GM18508 (cell line): Measurements from ENCODE around the gene CIROP.

Source experiments
- ATAC-seq: cut with Tn5 transposase; IDR thresholded peaks from one replicate; pipeline ENCODE4 v1.9.1; 2021; ENCODE audit warnings: moderate number of reproducible peaks; ENCODE audit not compliant: insufficient read depth, unreplicated experiment

CIROP gene

DNA sequence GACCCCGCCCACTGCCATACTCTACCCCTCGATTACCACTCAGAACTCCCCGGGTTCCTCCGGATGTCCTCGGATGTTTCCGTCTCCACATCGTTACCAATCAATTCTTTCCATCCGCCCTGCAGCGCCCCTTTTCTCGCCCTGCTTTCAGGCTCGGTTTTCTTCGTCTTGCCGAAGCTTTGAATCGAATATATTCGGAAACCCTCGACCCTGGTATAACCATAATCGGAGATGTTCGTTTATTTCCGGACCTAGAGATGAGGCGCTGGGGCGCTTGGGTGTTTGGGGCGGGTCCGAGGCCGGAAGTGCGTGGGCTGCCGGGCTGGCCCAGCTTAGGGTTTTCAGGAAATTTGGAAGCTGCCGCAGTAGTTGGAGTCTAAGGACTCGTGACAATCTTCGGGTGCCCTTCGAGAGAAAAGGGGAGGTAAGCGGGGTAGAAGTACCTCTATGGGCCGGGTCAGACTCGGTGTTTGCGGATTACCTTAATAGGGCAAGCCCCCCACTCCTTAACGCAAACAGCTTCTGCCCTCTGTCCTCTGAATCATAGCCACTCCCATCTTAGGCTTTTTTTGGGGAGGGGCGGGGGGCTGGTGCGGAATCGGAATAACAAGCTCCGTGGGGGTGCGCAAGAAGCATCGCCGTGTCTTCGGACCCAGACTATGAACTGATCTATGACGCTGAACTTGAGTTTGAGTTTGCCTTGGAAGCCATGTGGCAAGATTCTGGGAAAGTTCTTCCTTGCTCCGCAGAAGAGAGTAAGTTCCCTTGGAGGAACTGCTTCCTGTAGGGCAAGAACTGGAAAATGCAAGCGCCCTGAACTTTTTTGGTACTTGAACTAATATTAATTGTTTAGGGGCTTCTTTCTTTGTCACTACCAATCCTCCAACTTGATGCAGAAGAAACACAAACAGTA is 9.3 kb downstream of the CIROP start, which contains the start of gene C14orf119:
Gene C14orf119, plus strand, starts transcription at position 310 of the 913 bp plus-strand sequence. CDS start 2,154 bp downstream, outside the sequence.
- ATAC-seq = peak; percentile 87

DNA sequence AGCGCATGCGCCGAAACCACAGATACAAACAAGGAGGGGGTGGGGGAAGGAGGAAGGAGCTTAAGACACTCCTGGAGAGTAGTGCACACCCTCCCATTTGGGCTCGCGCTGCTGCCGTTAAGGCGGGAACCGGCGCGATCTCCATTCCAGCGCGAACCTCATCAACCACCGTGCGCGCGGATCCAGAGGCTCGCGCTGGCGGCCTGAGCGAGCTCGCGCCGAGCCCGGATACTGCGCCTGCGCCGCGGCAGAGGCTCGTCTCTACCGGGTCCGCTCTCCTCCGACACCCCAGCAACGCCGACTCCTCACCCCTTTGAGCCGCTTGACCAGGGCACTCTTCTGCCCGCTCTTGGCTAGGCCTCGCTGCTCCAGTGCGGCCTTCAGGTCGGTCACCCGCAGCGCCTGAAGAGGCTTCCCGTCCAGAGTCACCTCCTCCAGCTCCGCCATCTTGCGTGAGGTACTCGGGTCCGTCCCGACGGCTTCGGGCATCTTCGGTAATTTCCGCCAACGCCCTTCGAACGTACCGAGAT is 10.1 kb downstream of the CIROP start, which contains the start of gene ACIN1:
Gene ACIN1, minus strand, starts transcription at position 471 of the 530 bp plus-strand sequence. Its CDS starts 24 bp downstream, at position 447.
- peak; percentile 25 for ATAC-seq

DNA sequence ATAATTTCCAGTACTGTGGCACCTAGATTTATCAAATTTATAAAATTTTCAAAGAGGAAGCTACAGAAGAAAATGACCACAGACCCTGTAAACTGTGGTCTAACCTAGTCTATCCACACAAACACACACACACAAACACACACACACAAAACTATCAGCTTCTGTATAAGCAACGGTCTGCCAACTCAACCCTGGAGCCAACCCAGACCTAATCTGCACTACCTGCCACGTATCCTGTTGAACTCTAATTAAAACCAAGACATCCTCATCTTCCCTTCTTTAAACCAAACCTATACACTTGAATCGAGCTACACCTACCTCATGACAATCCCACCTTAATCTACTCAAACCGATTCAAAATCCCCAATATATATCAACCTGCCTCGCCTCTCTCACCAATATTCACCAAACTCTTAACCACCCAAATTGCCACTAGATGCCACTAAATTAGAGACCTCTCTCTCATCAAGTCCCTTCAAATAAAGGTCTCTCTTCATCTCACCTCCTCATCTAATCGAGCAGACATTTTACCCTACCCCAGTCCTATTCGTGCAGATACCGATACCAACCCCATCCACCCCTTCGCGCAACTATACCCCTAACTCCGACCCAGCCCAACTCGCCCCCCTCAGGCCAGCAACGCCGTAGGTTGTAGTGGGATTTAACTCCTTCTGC is 10.7 kb downstream of the CIROP start:
- ATAC-seq = peak; percentile 8

DNA sequence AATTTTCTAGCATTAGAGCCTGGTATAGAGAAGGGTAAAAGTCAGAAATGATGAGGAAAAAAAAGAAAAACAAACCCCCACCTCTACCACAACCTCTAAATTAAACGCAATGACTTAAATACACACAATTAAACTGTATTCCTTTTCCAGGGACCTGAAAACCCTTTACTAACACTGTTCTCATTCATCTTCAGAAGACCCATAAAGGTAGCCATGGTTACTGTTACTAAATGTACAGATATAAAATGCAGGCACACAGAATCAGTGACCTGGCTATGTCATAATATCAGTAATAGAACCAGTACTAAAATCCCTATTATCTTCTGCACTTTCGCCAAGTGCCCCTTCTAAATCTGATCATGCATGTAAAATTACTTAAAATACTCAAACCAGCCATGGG is 11.3 kb downstream of the CIROP start:
- no peak for ATAC-seq

DNA sequence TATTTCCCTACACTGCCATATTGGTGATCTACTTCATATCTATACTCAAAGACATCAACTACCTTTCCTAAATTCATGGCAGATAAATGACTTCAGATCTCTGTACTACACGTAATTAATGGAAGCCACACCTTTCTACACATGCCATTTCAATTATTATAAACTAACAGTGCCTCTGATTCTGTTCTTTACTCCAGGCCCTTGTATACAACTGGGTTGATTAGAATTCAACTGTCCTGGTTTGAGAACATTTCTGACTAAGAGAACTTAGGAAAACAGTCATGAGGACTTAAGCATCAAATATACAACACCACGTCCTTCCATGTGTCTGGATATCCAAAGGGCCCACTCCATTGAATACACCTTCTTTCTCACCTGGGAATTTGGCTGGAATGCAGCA is 11.7 kb downstream of the CIROP start:
- no peak for ATAC-seq

DNA sequence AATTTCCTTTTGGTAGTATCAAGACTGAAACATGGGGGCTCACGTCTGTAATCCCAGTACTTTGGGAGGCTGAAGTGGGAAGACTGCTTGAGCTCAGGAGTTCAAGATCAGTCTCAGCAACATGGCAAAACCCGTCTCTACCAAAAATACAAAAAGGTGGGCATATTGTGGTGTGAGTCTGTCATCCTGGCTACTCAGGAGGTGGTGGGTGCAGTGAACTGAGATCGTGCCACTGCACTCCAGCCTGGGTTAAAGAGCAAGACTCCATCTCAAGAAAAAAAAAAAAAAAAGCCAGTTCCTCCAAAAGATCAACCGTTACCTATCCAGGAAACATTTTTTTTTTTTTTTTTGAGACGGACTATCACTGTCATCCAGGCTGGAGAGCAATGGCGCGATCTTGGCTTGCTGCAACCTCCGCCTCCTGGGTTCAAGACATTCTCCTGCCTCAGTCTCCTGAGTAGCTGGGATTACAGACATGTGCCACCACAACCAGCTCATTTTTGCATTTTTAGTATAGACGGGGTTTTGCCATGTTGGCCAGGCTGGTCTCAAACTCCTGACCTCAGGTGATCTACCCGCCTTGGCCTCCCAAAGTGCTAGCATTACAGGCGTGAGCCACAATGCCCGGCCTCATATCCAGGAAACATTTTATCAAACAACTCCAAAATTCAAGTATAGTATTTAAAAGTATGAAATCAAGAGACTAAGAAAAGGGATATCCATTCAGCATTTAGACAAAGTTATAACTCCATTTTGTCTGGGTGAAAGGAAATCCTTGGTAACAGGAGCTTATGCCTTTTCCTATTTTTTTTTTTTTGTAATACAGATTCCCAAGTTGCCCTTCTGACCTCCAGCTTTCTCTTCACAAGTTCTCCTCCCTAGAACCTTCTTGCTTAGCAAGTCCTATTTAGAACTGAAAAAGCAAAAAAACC is 13.2 kb downstream of the CIROP start:
- no peak for ATAC-seq

DNA sequence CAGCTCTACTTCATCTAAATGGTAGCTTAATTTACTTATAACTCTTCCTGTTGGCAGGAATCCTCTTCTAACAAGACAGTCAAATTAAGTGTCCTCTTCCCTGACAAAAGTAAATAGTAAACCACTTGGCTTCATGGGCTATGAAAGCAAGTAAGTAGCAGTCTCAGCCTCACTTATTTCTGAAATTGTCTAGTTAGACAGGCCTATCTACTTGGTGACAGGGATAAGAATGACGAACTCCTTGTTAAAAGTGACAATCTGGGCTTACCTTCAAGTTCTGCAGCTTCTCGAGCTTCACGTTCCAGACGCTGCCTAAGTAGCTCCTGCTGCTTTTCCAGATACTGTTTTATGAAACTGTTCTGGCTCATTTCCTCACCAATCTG is 14.5 kb downstream of the CIROP start:
- no peak for ATAC-seq

DNA sequence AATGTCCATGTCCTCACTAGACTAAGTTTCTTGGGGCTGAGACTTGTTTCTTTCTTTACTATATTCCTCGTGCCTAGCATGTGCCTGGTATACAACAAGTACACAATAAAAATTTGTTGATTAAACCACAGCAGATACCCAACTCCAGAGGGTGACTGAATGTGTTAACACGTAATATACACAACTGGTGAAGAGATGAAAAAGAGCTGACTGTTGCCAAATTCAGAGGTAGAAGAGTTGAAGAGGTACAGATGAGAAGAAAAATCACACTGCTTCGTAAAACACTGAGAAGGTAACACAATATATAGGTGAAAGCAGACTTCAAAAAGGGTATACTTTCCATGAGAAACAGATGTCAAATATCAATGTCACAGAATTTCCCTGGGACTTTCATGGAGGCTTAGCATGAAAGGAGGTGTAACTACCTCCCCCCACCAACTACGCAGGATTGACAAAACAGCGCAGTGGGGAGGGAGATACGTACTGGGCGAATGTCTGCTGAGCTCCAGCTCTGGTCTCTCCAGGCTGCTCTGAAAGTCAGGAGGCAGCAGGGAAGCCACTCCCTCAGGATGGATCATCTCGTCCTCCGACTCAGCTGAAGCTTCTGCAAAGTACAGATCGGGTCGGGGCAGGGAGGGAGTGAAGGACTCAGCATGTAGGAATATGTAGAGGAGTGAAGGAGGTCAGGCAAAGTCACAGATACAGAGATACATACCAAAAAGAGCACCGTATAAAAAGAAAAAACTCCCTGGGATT is 15.1 kb downstream of the CIROP start:
- no peak for ATAC-seq

DNA sequence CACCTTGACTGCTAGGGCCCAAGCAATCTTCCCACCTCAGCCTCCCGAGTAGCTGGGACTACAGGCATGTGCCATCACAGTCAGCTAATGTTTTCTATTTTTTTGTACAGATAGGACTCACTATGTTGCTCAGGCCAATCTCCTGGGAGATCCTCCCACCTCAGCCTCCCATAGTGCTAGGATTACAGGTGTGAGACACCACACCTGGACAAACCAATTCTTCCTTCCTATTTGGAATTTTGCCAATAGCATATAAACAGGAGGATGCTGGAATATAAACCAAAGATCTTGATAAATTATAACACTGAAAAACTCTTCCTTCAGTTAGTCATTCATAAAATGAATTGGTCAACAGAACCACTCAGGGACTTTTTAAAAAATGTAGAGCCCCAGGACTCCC is 18.2 kb downstream of the CIROP start:
- no peak for ATAC-seq

DNA sequence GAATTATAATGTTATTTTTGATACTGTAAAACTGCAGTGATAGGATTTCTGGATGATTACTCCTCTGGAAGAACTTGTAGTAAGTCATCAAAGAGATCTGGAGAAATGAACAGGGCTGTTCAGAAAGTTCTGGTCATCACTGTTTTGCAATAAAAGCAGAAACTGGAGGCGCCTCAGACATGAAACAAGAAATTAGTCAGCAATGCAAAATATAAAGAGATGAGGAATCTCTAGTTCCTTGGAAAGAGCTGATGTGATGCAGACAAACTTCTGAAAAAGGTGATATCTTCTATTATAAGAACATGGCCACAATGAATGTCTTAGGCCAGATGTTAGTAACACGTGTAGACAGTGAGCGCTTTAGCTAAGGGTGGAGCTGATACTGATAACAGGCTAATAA is 19.3 kb downstream of the CIROP start:
- ATAC-seq = no peak

DNA sequence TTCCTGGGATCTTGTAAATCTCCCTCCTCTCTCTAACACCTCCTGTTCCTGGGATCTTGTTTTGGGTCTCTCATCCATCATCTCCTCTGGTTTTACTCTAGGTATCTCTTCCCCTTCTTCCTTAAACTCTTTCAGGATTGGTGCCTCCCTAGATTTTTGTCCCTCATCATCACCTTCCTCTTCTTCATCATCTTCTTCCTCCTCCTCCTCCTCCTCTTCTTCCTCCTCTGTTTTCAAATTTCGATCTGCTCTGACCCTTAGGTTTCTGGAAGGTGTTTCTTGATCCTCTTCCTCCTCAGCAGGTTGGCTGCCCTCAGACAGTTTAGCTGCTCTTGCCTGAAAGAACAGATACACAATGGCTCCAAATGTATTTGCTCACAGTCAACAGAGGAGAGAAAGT is 24.3 kb downstream of the CIROP start:
- no peak for ATAC-seq

DNA sequence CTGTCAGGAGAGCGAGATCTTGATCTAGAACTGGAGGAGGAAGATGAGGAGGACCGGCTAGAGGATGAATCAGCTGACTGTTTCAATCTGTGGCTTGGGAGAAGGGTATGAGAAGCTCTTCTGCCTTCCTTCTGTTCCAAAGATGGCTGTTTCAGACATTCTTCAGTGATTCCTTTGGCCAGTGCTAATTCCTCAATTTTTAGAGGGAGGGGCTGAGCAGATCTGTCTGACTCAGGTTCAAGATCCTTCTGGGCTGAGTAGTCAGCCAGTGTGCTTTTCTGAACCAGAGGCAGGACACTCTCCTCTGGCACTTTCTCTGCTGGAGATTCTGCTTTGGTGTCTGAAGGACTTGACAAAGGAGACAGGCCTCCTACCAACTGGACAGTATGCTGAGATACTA is 25.1 kb downstream of the CIROP start:
- ATAC-seq = no peak

DNA sequence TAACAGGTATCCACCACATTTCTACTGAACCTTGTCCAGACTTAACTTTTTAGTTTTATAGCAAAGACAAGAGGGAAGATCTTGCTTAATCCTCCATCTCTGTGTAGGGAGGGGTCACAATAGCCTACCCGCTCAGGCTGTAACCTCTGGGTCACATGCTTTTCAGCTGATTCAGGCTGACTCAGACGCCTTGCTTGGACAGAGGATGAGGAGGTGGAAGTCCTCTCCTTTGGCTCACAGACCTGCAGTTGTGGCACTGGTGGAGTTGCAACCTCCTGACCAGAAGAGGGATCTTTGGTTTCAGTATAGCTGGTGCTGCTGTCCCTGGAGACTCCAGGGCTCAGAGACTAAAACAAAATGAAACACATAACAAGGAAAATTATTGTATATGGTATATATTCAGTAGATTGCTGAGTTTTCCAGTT is 26.1 kb downstream of the CIROP start:
- no peak for ATAC-seq

DNA sequence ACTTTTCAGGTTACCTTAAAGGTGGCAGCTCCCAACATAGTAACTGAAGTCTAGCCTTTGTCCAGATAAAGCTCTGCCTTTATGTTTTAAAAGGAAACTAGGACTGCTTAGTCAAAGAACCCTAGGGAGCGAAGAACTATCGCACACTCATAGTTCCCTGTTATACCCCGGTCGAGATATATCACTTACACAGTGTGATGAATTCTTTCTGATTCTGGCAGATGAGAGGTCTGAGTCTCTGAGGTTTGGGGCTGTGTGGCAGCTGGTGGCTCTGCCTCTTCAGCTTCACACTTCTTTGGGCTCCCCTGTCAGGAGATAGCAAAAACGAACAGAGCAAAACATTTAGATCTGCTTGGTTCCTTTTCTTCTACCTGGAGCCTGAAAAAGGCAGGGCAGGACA is 26.8 kb downstream of the CIROP start:
- no peak for ATAC-seq

DNA sequence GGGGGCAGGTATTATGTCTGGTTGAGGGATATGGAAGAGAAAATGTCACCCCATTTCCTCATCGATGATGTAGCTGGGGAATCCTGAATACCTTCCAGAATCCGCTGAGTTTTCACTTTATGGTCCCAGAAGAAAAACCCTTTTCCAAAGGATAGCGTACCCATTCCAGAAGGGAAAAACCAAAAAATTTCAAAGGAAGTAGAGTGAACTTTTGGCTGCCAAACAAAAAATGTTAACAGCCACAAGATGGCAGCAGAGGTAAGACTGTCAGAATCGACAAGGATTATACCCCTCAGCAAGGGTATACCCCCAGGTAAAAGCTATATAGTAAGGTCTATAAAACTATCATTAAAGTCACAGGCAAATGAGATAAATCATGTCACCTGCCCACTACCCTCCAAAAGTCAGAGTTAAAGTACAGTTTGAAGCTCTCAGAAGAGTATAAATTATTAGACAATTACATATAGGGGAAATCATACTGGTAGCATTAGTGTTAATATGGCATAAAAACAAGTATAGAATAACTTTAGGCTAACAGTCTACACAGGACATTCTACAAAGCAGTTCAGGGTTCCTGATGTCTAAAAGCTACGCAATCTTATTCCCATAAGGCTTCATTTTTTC is 27.9 kb downstream of the CIROP start:
- no peak for ATAC-seq

DNA sequence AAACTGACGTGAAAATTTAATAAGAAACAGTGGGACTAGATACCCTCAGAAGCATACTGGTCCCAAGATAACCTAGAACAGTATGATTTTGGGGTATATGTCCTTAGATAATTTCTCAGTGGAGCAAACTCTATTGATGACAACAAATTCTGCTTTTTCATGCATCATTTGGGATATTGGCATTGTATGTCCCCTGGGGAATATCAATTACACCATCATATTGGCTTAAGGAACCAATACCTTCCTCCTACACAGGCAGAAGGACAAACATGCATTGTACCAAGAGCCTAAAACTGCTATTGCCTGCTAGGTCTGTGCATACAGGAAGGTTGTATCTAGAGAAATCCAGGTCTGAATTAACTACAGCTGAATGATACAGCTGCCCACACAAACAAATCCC is 29.9 kb downstream of the CIROP start:
- no peak for ATAC-seq

DNA sequence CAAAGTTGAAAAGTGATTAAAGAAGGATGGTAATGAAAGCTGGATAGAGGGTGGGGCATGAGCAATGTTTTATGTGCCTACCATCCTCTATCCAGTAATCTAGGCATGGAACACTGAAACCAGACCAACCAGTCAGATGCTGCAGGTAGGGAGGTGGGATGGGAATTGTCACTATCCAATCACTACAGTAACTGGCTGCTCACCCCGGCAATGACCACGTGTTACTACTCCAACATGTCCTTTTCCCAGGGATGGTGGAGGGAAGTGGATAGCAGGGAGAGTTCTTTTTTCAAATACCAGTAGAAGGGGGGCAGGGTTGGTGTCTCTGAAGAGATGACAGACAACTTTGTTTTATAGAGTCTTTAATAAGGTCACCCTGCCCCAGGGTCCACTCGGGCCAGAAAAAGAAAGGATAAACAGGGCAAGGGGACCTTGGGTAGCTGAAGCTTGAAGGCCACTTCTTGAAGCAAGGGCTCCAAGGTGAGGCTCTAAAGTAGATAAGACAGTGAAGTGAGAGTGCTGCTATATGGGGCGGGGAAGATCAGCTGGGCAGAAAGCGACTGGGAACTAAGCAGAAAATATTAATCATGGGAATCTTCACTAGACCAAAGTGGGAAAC is 32.8 kb downstream of the CIROP start:
- no peak for ATAC-seq

DNA sequence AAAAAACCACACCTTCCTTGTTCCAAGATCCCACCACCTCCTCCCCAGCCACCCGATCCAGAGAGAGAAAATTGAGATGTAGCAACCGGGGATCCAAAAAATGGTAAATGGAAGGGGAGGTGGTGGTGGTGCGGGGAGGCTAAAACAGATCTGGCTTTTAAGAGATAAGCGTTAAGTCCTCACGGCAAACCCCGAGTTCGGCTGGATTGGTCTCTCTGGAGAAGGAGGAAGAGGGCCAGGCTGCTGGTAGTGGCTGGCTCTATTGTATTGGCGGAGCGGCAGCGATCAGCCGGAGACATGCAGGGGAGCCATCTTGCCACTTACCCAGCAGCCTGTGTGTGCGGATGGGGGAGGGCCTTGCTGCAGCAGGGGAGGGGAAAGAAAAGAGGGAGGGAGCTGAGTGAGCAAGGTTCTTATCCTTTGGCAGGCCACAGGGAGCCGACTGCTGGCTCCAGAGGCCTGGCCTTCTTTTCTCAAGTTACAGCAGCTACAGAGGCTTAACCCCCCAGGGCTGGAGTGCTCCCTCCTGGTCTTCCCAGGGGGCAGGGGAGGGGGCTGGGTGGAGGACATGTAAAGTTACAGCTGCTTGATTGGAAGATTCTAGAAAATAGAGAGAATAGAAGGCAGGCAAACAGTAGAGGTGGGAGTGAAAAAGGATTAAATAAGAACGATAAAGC is 33.4 kb downstream of the CIROP start:
- peak; percentile 50 for ATAC-seq
